Measurements from ENCODE around the gene WIF1.

The WIF1 gene

DNA sequence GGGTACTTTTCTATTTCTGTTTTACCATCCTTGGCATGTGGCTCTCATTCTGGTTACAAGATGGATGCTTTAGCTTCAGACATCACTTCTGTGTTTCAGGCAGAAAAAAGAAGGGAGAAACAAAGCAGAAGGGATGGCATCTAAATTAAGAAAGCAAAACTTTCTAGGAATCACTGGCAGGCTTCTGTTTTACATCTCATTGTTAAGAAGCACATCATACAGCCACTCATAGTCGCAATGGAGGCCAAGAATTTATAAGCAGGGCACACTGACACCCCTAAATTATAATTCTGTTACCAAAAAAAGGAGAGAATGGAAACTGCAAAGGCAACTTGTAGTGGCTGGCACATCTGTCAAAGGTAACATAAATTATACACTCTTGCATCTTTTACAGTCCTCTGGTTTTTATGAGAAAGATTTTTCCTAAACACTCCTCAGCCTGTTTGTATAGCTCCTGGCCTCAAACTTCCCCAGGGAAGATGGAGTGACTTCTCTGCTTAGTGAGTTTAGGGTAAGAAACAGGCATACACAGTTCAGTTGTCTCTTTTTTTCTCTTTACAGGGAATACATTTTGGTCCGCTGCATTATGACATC is 26.3 kb upstream of the WIF1 start:
- no peak for DNase-seq (ENCODE audit: low read depth, low spot score)
- H3K4me3 ChIP-seq (ENCODE audit: low read depth, low read length), result no peak overlapping the region
- in situ Hi-C loops (cut with HindIII; ENCODE audit: low sequenced_read_pairs), result no loop called here
- TF ChIP-seq, protein P1, sequence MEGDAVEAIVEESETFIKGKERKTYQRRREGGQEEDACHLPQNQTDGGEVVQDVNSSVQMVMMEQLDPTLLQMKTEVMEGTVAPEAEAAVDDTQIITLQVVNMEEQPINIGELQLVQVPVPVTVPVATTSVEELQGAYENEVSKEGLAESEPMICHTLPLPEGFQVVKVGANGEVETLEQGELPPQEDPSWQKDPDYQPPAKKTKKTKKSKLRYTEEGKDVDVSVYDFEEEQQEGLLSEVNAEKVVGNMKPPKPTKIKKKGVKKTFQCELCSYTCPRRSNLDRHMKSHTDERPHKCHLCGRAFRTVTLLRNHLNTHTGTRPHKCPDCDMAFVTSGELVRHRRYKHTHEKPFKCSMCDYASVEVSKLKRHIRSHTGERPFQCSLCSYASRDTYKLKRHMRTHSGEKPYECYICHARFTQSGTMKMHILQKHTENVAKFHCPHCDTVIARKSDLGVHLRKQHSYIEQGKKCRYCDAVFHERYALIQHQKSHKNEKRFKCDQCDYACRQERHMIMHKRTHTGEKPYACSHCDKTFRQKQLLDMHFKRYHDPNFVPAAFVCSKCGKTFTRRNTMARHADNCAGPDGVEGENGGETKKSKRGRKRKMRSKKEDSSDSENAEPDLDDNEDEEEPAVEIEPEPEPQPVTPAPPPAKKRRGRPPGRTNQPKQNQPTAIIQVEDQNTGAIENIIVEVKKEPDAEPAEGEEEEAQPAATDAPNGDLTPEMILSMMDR (IDR thresholded peaks at IDR 0.05; ENCODE audit: low read depth, low read length), result no peak

DNA sequence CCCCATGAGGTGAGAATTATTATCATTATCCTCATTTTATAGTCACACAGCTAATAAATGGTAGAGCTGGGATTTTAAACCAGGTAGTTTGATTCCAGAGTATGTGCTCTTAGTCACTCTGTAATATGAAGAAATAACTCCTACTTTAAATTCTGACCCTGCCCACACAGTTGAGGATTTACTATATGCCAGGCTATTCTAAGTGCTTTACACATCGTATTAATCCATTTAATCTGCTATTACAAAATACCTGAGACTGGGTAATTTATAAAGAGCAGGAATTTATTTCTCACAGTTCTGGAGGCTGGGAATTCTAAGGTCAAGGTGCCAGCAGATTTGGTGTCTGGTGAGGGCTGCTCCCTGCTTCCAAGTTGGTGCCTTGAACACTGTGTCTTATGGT is 19.6 kb upstream of the WIF1 start:
- no peak for DNase-seq (ENCODE audit: low read depth, low spot score)
- H3K4me3 ChIP-seq (ENCODE audit: low read depth, low read length), result no peak overlapping the region
- in situ Hi-C loops (cut with HindIII; ENCODE audit: low sequenced_read_pairs), result no loop called here
- TF ChIP-seq, protein P1 (IDR thresholded peaks at IDR 0.05; ENCODE audit: low read depth, low read length), result no peak

DNA sequence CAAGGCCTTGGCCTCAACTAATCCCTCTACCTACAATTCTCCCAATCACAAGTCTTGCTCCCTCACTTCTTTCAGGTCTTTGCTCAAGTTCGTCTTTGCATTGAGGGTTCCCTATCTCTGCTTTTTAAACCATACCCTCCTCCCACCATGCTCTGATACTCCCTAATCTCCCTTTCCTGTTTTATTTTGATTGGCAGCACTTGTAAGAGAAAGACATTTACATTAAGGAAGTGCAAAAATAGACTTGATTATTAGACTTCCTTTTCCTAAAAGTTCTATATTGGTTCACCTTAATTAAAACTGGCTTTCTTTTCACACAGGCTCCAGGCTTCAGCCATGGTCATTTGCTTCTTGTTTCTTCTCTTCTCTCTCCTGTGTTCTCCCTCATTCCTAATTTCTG is 18.3 kb upstream of the WIF1 start:
- no peak for DNase-seq (ENCODE audit: low read depth, low spot score)
- no peak overlapping the region for H3K4me3 ChIP-seq (ENCODE audit: low read depth, low read length)
- TF ChIP-seq, protein P1 (IDR thresholded peaks at IDR 0.05; ENCODE audit: low read depth, low read length), result no peak
- in situ Hi-C loops (cut with HindIII; ENCODE audit: low sequenced_read_pairs), result no loop called here

DNA sequence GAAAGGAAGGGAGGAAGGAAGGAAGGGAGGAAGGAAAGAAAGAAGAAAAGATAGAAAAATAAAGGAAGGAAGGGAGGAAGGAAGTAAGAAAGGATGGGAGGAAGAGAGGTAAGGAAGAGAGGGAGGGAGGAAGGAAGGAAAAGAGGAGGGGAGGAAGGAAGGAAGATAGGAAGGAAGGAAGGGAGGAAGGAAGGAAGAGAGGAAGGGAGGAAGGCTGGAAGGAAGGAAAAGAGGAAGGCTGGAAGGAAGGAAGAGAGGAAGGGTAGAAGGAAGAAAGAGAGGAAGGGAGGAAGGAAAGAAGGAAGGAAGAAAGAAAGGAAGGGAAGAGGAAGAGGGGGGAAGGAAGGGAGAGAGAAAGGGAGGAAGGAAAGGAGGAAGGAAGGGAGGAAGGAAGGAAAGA is 12.8 kb upstream of the WIF1 start:
- in situ Hi-C loops (cut with HindIII; ENCODE audit: low sequenced_read_pairs), result no loop called here

DNA sequence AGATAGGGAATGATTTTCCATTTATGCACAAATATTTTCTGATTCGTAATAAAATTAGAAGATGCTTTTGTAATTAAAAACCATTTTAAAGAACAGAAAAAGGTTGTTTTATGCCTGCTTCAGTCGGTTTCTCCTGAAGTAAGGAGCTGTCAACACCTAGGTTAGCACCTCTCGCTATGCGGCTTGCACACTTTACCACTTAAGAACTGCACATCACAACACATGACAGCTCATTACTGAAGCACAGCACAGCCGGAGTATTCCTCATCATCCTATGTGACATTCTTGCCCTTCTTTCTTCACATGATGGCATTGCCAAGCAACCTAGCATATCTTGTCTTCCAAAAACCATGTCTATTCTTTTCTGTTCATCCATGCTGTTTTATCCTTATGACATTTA is 5.4 kb upstream of the WIF1 start:
- TF ChIP-seq, protein P1 (IDR thresholded peaks at IDR 0.05; ENCODE audit: low read depth, low read length), result no peak
- DNase-seq (ENCODE audit: low read depth, low spot score), result no peak
- H3K4me3 ChIP-seq (ENCODE audit: low read depth, low read length), result no peak overlapping the region
- in situ Hi-C loops (cut with HindIII; ENCODE audit: low sequenced_read_pairs), result no loop called here

More for the DNA sequence above, 12.8 kb upstream of the WIF1 start:
- DNase-seq (ENCODE audit: low read depth, low spot score), result no peak
- TF ChIP-seq, protein P1 (IDR thresholded peaks at IDR 0.05; ENCODE audit: low read depth, low read length), result no peak
- H3K4me3 ChIP-seq (ENCODE audit: low read depth, low read length), result no peak overlapping the region

DNA sequence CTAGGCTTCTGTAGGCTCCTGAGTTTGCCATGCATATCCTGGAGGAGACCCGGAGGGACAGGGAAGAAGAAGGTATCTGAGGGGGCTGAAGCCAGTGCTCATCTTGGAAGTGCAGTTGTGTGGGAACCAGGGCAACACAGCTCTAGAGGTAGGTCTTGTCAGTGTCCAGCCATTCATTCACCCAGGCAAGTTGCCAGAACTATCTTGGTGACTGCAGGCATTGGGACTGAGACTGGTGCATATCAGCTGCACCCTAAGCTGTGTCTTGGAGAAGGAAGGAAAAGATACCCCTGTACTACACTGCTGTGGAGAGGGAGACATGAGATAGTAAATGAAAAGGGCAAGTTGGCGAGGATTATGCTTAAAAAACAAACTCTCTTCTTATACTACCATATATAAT is 4.9 kb upstream of the WIF1 start:
- DNase-seq (ENCODE audit: low read depth, low spot score), result no peak
- H3K4me3 ChIP-seq (ENCODE audit: low read depth, low read length), result no peak overlapping the region
- TF ChIP-seq, protein P1 (IDR thresholded peaks at IDR 0.05; ENCODE audit: low read depth, low read length), result no peak
- in situ Hi-C loops (cut with HindIII; ENCODE audit: low sequenced_read_pairs), result no loop called here

DNA sequence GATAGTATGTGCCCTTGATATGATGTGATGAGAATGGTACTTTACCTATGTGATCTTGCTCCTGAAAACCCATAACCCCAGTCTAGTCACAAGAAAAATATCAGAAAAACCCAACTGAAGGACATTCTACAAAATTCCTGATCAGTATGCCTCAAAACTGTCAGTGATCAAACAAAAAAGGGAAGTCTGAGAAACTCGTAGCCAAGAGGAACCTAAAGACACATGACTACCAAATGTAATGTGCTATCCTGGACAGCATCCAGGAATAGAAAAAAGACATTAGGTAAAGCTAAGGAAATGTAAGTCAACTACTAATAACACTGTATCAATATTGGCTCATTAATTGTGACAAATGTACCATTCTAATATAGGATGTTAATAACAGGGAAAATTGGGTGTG is 4.1 kb upstream of the WIF1 start:
- in situ Hi-C loops (cut with HindIII; ENCODE audit: low sequenced_read_pairs), result no loop called here
- no peak for DNase-seq (ENCODE audit: low read depth, low spot score)
- H3K4me3 ChIP-seq (ENCODE audit: low read depth, low read length), result no peak overlapping the region

More for the DNA sequence above, 4.1 kb upstream of the WIF1 start:
- TF ChIP-seq, protein P1 (IDR thresholded peaks at IDR 0.05; ENCODE audit: low read depth, low read length), result no peak

Data from astrocyte of the spinal cord (primary cell).